Spleen (tissue), 7 donors: Measurements from ENCODE around the gene MYO15A.

Source experiments
- POLR2A ChIP-seq, 3 donors: fragments of 450-650 bp; IDR thresholded peaks; one replicate each; pipeline ENCODE4 v1.5.1; 2017; ENCODE audit warnings: antibody characterized with exemption in 3 of 3, mild to moderate bottlenecking in 1 of 3
- POLR2AphosphoS5 ChIP-seq, 3 donors: sonication (generic); formaldehyde crosslinking; IDR thresholded peaks; one replicate each; pipeline ENCODE4 v1.5.1; 2017; ENCODE audit warnings: antibody characterized with exemption in 3 of 3
- TF ChIP-seq, protein P1 (sequence below), 11 experiments: fragments of 200-600 bp in 7 of 11; fragments of 450-650 bp in 4 of 11; sonication (generic) in 4 of 11; IDR thresholded peaks in 8 of 11; conservative IDR thresholded peaks in 3 of 11; 1 replicate in 7 of 11; 2 replicates in 4 of 11; pipeline versions ENCODE4 v1.4.0 to v1.8.0; 2016 to 2021; ENCODE audit warnings: antibody characterized with exemption in 11 of 11, inconsistent platforms in 4 of 11, mild to moderate bottlenecking in 1 of 11
- donor health status: DM: no; HTN: no; CAD: no; lungs with moderate emphysema.
- donor health status: DM: no; HTN: no; CAD: no.
- donor health status: DM: no; HTN: no; CAD: no.

DNA sequence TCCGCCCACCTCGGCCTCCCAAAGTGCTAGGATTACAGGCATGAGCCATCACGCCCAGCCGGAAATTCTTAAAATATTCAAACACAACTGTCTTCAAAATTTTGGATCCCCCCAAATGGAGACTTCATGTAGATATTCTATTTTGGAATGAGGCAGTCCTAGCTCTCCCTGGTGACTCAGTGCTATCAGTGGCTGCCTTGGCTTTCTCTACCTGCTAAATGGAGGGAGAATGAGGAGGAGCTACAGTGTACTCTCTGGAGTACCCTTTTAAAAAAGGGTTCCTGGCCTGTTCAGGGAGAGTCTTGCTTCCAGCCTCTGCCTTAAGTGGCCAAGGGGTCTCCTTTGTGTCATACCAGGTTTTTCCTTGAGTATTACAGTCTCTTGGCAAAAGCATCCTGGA, 85.8 kb downstream of the MYO15A start:
- TF ChIP-seq, protein P1, sequence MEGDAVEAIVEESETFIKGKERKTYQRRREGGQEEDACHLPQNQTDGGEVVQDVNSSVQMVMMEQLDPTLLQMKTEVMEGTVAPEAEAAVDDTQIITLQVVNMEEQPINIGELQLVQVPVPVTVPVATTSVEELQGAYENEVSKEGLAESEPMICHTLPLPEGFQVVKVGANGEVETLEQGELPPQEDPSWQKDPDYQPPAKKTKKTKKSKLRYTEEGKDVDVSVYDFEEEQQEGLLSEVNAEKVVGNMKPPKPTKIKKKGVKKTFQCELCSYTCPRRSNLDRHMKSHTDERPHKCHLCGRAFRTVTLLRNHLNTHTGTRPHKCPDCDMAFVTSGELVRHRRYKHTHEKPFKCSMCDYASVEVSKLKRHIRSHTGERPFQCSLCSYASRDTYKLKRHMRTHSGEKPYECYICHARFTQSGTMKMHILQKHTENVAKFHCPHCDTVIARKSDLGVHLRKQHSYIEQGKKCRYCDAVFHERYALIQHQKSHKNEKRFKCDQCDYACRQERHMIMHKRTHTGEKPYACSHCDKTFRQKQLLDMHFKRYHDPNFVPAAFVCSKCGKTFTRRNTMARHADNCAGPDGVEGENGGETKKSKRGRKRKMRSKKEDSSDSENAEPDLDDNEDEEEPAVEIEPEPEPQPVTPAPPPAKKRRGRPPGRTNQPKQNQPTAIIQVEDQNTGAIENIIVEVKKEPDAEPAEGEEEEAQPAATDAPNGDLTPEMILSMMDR (IDR thresholded peaks at IDR 0.05 in 8 of 11, conservative IDR thresholded peaks at IDR 0.05 in 3 of 11): no peak
- no peak for TF ChIP-seq POLR2A (IDR thresholded peaks at IDR 0.05)
- TF ChIP-seq POLR2AphosphoS5 (IDR thresholded peaks at IDR 0.05): no peak
